GM12878 (cell line): ENCODE results near the gene NID1.

ENCODE experiments used
- E2F4 ChIP-seq: IDR thresholded peaks from 2 replicates; pipeline ENCODE4 v1.6.1; 2012; ENCODE audit warnings: low read depth, low read length, improper control_type of control experiment
- TBL1XR1 ChIP-seq: IDR thresholded peaks from 2 replicates; pipeline ENCODE4 v1.6.1; 2012; ENCODE audit warnings: low read depth, low read length, improper control_type of control experiment
- USF2 ChIP-seq: IDR thresholded peaks from 2 replicates; pipeline ENCODE4 v1.6.1; 2011; ENCODE audit warnings: low read depth, low read length, improper control_type of control experiment, borderline replicate concordance

- TF ChIP-seq E2F4 (no peak), USF2 (no peak), TBL1XR1 (no peak)
Measured at GRCh38 chr1:236108027-236108648, 43.2 kb upstream of the NID1 start.
